Measurements from ENCODE around the gene CERS6. TPM values are rescaled to one million over a fixed set of nuclear protein-coding genes. Genes with fewer than 3 reads are reported as not detected.

Gene CERS6
- total and polyA plus RNA-seq, 2 experiments from 2014 or later: 8.3 to 16.0 TPM

DNA sequence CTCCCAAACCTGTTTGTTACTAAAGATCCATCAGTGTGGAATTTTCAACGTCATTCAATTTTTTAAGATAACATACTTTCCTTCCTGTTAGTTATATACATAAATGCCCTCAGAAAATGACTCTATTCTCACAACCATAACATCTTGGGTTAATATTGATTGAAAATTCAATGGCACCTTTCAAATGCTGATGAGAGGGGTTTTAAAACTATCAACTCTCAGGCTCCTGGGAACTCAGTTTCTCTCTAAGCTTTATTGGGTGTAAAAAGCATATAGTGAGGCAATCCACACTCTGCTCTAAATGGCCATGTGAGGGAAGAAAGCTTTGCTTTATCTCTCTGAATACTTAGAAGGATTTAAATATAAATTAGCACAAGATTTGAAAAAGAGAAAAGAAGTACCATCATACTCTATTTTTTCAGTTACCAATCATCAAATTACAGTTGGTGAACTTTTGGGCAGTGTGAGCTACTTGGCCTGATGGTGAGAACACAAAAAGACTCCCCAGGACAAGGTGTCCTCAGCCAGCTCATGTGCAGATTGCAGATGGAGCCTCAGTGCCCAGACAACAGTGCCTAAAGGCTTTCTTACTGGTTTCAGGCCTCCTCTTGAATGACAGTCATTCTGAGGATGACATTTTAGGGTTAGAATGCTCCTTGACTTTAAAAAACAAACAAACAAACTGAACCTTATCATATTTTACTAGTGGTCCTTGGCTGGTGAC, 24.6 kb upstream of the CERS6 start:
- Histone ChIP-seq H3K4me1 (ENCODE audit: insufficient read depth) (no peaks in the 10 kb centered on the region), H3F3A (ENCODE audit: insufficient read depth) (no peaks in the 10 kb centered on the region; the same call in 1 of the 2 replicates), H3K27ac (no peak overlapping the region), H3K9me3 (ENCODE audit: low read depth) (no peaks in the 10 kb centered on the region), H3K27me3 (replicated peaks; ENCODE audit: insufficient read depth) (no peaks in the 10 kb centered on the region; the same call in 1 of the 2 replicates), H3K4me2 (ENCODE audit: unreplicated experiment) (no peak overlapping the region), H4K20me1 (ENCODE audit: insufficient read depth) (no peaks in the 10 kb centered on the region), H3K9me2 (ENCODE audit: insufficient read depth) (no peaks in the 10 kb centered on the region), H3K9ac (no peak overlapping the region), H2AFZ (no peak overlapping the region), H3K4me3 (no peak overlapping the region), H3K79me2 (ENCODE audit: insufficient read depth) (no peaks in the 10 kb centered on the region), H3K36me3 (ENCODE audit: low read depth) (no peaks in the 10 kb centered on the region)
- no peak for DNase-seq
- WGBS, 2 experiments (ENCODE audit: low coverage in 1 of 2, low lambda C conversion rate in 2 of 2, missing lambda C conversion rate in 2 of 2): 50 to 65% methylated on average over 1 of the region's 1 CpG
- TF ChIP-seq EZH2 (IDR thresholded peaks at IDR 0.05; ENCODE audit: insufficient read depth, poor library complexity, severe bottlenecking) (no peak), EZH2phosphoT487 (IDR thresholded peaks at IDR 0.05; ENCODE audit: insufficient read depth, low read depth) (no peak)
- in situ Hi-C loops (cut with MboI): no loop called here

DNA sequence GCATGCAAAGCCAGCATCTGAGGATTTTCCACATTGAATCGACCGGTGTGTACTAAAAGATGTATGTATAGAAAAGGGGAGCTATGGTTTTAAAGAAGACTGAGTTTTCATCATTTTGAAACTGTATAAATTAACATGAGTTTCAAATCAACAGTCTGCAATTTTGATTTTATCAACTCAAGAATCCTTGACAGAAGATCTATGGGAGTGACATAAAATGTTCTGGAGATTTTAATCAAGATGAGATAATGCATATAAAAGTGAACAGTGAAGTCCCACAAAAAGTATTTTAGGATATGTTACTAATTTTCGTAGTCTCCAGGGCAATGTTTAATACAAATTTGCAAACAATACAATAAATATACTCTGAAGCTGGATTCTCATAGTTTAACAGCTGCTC, 24.0 kb upstream of the CERS6 start:
- Histone ChIP-seq H3K36me3 (ENCODE audit: low read depth) (no peaks in the 10 kb centered on the region), H3K27ac (no peak overlapping the region), H3K4me2 (ENCODE audit: unreplicated experiment) (no peak overlapping the region), H3K9ac (no peak overlapping the region), H3K4me1 (ENCODE audit: insufficient read depth) (no peaks in the 10 kb centered on the region), H3F3A (ENCODE audit: insufficient read depth) (no peaks in the 10 kb centered on the region; the same call in 1 of the 2 replicates), H3K27me3 (replicated peaks; ENCODE audit: insufficient read depth) (no peaks in the 10 kb centered on the region; the same call in 1 of the 2 replicates), H4K20me1 (ENCODE audit: insufficient read depth) (no peaks in the 10 kb centered on the region), H3K4me3 (no peak overlapping the region), H3K9me2 (ENCODE audit: insufficient read depth) (no peaks in the 10 kb centered on the region), H3K9me3 (ENCODE audit: low read depth) (no peaks in the 10 kb centered on the region), H2AFZ (no peak overlapping the region), H3K79me2 (ENCODE audit: insufficient read depth) (no peaks in the 10 kb centered on the region)
- in situ Hi-C loops (cut with MboI): no loop called here
- WGBS, 2 experiments (ENCODE audit: low coverage in 1 of 2, low lambda C conversion rate in 2 of 2, missing lambda C conversion rate in 2 of 2): 59 to 60% methylated on average over 3 of the region's 3 CpGs
- TF ChIP-seq EZH2 (IDR thresholded peaks at IDR 0.05; ENCODE audit: insufficient read depth, poor library complexity, severe bottlenecking) (no peak), EZH2phosphoT487 (IDR thresholded peaks at IDR 0.05; ENCODE audit: insufficient read depth, low read depth) (no peak)
- no peak for DNase-seq

DNA sequence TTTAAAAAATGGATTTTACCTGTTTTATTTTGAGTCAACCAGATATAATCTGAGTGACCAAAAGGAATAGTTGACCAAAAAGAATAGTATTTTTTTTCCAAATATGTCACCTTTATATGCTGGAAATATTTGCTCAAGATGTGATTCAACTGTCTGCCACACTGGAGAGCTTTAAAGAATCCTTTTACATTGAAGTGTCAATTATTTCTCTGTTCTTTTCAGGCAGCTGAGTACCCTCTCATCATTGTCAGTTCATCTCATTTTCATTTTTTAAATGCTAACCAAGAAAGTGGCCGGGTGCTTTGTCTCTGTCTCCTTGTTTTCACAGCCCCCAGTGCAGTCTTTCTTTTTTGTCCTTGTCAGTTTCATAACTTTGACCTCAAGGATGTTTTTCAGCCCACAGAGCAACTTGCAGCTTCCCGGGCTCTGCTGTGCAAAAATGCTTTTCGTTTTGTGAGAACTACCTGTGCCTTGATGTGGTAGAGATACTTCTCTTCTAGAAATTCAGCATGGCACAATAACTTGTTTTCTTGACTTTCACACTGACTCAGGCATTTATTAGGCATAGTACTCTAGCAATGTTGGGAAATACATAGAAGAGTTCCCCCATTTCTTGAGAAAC, 23.4 kb upstream of the CERS6 start:
- no peak overlapping the region for H3K27ac ChIP-seq
- no peaks in the 10 kb centered on the region for H3K36me3 ChIP-seq (ENCODE audit: low read depth)
- H4K20me1 ChIP-seq (ENCODE audit: insufficient read depth): no peaks in the 10 kb centered on the region
- no peaks in the 10 kb centered on the region; the same call in 1 of the 2 replicates for H3K27me3 ChIP-seq (replicated peaks; ENCODE audit: insufficient read depth)
- no peaks in the 10 kb centered on the region for H3K4me1 ChIP-seq (ENCODE audit: insufficient read depth)
- 50 to 61% methylated on average over 3 of the region's 3 CpGs for WGBS, 2 experiments (ENCODE audit: low coverage in 1 of 2, low lambda C conversion rate in 2 of 2, missing lambda C conversion rate in 2 of 2)
- TF ChIP-seq EZH2 (IDR thresholded peaks at IDR 0.05; ENCODE audit: insufficient read depth, poor library complexity, severe bottlenecking) (no peak), EZH2phosphoT487 (IDR thresholded peaks at IDR 0.05; ENCODE audit: insufficient read depth, low read depth) (no peak)
- H3K4me2 ChIP-seq (ENCODE audit: unreplicated experiment): no peak overlapping the region
- no peak for DNase-seq
- H3K9me2 ChIP-seq (ENCODE audit: insufficient read depth): no peaks in the 10 kb centered on the region
- no peak overlapping the region for H3K9ac ChIP-seq
- no peak overlapping the region for H3K4me3 ChIP-seq
- in situ Hi-C loops (cut with MboI): no loop called here
- H2AFZ ChIP-seq: no peak overlapping the region
- H3K79me2 ChIP-seq (ENCODE audit: insufficient read depth): no peaks in the 10 kb centered on the region
- no peaks in the 10 kb centered on the region for H3K9me3 ChIP-seq (ENCODE audit: low read depth)
- no peaks in the 10 kb centered on the region for H3F3A ChIP-seq (ENCODE audit: insufficient read depth)

DNA sequence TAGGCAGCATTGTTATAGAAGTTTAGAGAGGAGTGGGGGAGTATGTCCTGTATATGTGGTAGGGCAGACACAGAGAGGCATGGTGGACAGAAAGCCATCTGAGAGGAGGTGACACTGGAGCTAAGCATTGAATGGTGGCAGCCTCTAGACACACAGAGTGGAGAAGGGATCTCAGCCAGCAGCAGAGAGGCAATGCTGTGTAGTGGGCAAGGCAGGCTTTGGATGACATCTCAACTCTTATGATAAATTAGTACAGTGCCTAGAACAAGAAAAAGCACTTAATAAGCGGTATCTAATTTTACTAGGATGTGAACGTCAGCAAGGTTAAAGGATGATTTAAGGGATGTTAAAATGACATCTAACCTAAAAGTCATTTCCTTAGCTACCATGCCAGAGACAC, 22.5 kb upstream of the CERS6 start:
- H3F3A ChIP-seq (ENCODE audit: insufficient read depth): no peaks in the 10 kb centered on the region
- 76 to 91% methylated on average over 2 of the region's 2 CpGs for WGBS, 2 experiments (ENCODE audit: low coverage in 1 of 2, low lambda C conversion rate in 2 of 2, missing lambda C conversion rate in 2 of 2)
- no peak overlapping the region for H3K4me2 ChIP-seq (ENCODE audit: unreplicated experiment)
- no peaks in the 10 kb centered on the region for H3K9me3 ChIP-seq (ENCODE audit: low read depth)
- H4K20me1 ChIP-seq (ENCODE audit: insufficient read depth): no peaks in the 10 kb centered on the region
- in situ Hi-C loops (cut with MboI): no loop called here
- H3K4me1 ChIP-seq (ENCODE audit: insufficient read depth): no peaks in the 10 kb centered on the region
- H3K79me2 ChIP-seq (ENCODE audit: insufficient read depth): no peaks in the 10 kb centered on the region
- H3K4me3 ChIP-seq: no peak overlapping the region
- no peak for DNase-seq
- H3K9me2 ChIP-seq (ENCODE audit: insufficient read depth): no peaks in the 10 kb centered on the region
- no peak overlapping the region for H3K9ac ChIP-seq
- TF ChIP-seq EZH2 (IDR thresholded peaks at IDR 0.05; ENCODE audit: insufficient read depth, poor library complexity, severe bottlenecking) (no peak), EZH2phosphoT487 (IDR thresholded peaks at IDR 0.05; ENCODE audit: insufficient read depth, low read depth) (no peak)
- H3K27ac ChIP-seq: no peak overlapping the region
- H3K36me3 ChIP-seq (ENCODE audit: low read depth): no peaks in the 10 kb centered on the region
- H2AFZ ChIP-seq: no peak overlapping the region
- no peaks in the 10 kb centered on the region; the same call in 1 of the 2 replicates for H3K27me3 ChIP-seq (replicated peaks; ENCODE audit: insufficient read depth)
